Mononuclear cell (primary cell): ENCODE measurements around the gene WDR5. TPM values are rescaled to one million over a fixed set of nuclear protein-coding genes. Genes with fewer than 3 reads are reported as not detected.

Experiments
- H3K27me3 ChIP-seq: 2 replicates; pipeline ENCODE4 v1.6.0; 2011; ENCODE audit warnings: low read length, control low read depth; ENCODE audit not compliant: insufficient read depth
- H3K4me1 ChIP-seq: 2 replicates; pipeline ENCODE4 v1.5.1; 2011; ENCODE audit warnings: mild to moderate bottlenecking, low read length, control low read depth; ENCODE audit not compliant: insufficient read depth
- H3K4me3 ChIP-seq: 2 replicates; pipeline ENCODE4 v1.5.1; 2011; ENCODE audit warnings: mild to moderate bottlenecking, low read length, moderate library complexity
- H3K9me3 ChIP-seq: 2 replicates; pipeline ENCODE4 v1.5.1; 2011; ENCODE audit warnings: low read depth, mild to moderate bottlenecking, control low read depth, low read length
- total RNA-seq: library from RNA; depleted of rRNA; stranded (reverse); fragments of >200 nt; gene quantifications from one replicate; pipeline ENCODE4 v1.2.3, GENCODE V29; 2012

The WDR5 gene
- total RNA-seq, 1 donor, result 9.7 TPM

- H3K27me3 ChIP-seq, result no peaks in the 10 kb centered on the region
- no peaks in the 10 kb centered on the region for H3K9me3 ChIP-seq
- H3K4me3 ChIP-seq, result no peak overlapping the region
- peaks cover 11% of the 10 kb centered on the region for H3K4me1 ChIP-seq
Observed at GRCh38 chr9:134191455-134192209, 55.8 kb downstream of the WDR5 start.

GRCh38 chr9:134192311-134192950 is 56.5 kb downstream of the WDR5 start:
- Histone ChIP-seq H3K4me1 (peaks cover 11% of the 10 kb centered on the region), H3K4me3 (no peak overlapping the region), H3K27me3 (no peaks in the 10 kb centered on the region), H3K9me3 (no peaks in the 10 kb centered on the region)

DNA sequence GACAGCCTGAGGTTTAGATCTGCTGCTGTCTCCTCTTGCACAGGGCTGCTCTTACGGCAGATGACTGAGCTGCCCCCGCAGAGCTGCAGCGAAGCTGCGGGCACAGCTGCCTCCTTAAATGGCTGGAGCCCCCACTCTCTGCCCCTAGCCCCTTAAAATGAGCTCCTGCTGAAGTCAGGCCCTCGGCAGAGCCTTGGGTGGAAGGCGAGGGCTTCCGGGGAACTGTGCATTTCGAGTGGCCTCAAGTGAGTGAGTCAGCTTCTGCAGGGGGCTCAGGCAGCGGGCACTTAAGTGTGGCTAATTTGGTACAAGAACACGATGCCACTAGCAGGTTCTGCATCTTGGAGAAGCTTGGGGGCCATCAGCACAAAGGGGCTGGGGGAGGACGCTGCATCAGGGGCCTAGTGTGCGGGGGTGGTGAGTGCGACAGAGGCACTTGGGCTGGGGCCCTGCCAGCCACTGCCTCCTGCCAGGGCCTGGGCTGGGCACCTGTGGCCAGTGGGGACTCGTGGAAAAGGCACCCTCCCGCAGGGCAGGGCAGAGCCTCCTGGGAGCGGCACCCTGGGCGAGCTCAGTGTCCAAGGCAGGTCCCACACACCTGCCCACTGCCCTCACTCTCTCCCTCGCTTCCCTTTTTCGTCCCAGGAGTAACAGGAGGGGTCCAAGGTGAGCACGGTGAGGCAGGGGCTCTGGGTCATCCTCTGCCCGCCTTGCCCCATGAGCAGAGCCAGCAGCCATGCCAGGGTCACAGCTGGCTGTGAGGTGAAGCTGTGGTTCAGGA is 57.3 kb downstream of the WDR5 start:
- H3K4me3 ChIP-seq, result no peak overlapping the region
- no peaks in the 10 kb centered on the region for H3K27me3 ChIP-seq
- H3K9me3 ChIP-seq, result no peaks in the 10 kb centered on the region
- peaks cover 11% of the 10 kb centered on the region for H3K4me1 ChIP-seq

- Histone ChIP-seq H3K4me3 (no peak overlapping the region), H3K9me3 (no peaks in the 10 kb centered on the region), H3K27me3 (no peaks in the 10 kb centered on the region), H3K4me1 (peaks cover 11% of the 10 kb centered on the region)
Observed at GRCh38 chr9:134193912-134194535, 58.1 kb downstream of the WDR5 start.

GRCh38 chr9:134195558-134195957 is 59.7 kb downstream of the WDR5 start:
- Histone ChIP-seq H3K4me3 (no peak overlapping the region), H3K4me1 (peaks cover 11% of the 10 kb centered on the region), H3K27me3 (no peaks in the 10 kb centered on the region), H3K9me3 (no peaks in the 10 kb centered on the region)

- H3K27me3 ChIP-seq, result no peaks in the 10 kb centered on the region
- no peaks in the 10 kb centered on the region for H3K9me3 ChIP-seq
- H3K4me3 ChIP-seq, result no peak overlapping the region
- peaks cover 11% of the 10 kb centered on the region for H3K4me1 ChIP-seq
Observed at GRCh38 chr9:134196911-134197310, 61.0 kb downstream of the WDR5 start.

DNA sequence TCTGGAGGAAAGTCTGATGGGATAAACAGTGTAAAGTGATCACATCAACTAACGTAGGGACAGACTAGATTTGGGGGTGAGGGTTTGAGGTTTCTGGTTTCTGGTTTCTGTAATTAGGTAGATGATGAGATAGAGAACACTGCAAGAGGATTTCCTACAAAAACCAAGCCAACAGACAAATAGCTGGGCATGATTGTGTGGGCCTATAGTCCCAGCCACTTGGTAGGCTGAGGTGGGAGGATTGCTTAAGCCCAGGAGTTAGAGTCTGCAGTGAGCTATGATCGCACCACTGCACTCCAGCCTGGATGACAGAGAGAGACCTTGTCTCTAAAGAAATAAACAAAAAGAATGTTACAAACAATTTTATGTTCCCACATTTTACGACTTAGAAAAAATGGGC is 62.9 kb downstream of the WDR5 start:
- H3K4me3 ChIP-seq, result no peak overlapping the region

DNA sequence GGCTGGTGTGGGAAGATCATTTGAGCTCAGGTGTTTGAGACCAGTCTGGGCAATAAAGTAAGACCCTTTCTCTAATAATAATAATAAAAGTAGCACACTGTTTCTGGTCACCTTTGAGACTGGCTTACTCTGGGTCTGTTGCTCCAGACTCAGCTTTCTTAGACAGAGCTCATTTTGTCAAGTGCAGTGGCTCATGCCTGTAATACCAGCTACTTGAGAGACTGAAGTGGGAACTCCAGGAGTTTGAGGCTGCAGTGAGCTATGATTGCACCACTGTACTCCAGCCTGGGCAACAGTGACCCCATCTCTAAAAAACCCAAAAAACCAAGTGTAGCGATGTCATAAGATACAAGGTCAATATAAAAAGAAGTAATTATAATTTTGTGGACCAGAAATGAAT is 64.8 kb downstream of the WDR5 start:
- Histone ChIP-seq H3K27me3 (no peaks in the 10 kb centered on the region), H3K4me1 (peaks cover 3% of the 10 kb centered on the region), H3K9me3 (no peaks in the 10 kb centered on the region), H3K4me3 (no peak overlapping the region)

More for the DNA sequence above, 62.9 kb downstream of the WDR5 start:
- H3K9me3 ChIP-seq, result no peaks in the 10 kb centered on the region
- H3K4me1 ChIP-seq, result peaks cover 11% of the 10 kb centered on the region
- no peaks in the 10 kb centered on the region for H3K27me3 ChIP-seq

- no peak overlapping the region for H3K4me3 ChIP-seq
- H3K9me3 ChIP-seq, result no peaks in the 10 kb centered on the region
- no peaks in the 10 kb centered on the region for H3K4me1 ChIP-seq
- H3K27me3 ChIP-seq, result no peaks in the 10 kb centered on the region
Observed at GRCh38 chr9:134203224-134203623, 67.3 kb downstream of the WDR5 start.

DNA sequence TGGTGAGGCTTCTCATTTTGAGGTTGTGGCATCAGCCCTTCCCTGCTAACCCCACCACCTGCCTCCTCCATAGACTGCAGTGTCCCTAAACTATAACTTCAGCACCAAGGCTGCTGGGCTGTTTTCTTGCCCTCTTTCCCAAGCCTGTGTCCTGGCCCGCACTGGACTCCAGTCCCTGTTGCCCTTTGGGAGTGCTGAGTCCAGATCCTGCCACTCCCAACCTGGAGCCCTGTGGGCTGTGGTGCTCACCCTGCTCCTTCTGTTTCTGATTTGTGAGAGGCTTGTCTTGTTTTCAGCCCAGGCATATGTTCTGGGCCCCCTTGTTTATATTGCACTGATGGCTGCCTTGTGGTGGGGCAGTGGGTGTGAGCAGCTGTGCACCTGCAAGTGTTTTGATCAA is 68.2 kb downstream of the WDR5 start:
- Histone ChIP-seq H3K4me3 (no peak overlapping the region), H3K9me3 (no peaks in the 10 kb centered on the region), H3K4me1 (no peaks in the 10 kb centered on the region), H3K27me3 (no peaks in the 10 kb centered on the region)

DNA sequence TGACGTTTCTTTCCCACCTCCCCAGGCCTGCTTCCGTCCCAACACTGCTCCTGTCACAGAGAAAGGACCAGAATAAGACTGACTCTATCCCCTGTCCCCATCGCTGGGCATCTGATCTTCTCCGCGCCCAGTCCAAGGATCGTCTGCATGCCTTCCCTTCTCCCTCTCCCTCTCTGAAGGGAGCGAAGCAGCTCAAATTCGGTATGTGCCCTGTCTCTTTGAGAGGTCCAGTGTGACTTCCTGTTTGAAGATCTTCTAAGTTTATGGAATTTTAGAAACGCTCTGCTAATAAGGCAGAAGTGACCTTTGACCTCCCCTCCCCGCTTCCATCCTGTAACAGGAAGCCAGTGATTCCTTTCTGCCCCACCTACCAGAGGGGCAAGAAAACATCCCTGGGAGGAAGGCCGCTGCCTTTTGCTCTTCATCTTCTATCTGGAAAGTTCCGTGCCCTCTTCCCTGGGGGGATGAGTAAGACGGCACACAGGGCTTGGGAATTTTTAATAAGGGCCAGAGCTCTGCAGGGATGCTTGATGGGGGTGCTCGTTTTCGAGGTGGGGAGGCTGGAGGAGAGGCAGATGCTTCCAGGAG is 69.2 kb downstream of the WDR5 start:
- no peaks in the 10 kb centered on the region for H3K4me1 ChIP-seq
- H3K9me3 ChIP-seq, result no peaks in the 10 kb centered on the region
- H3K4me3 ChIP-seq, result no peak overlapping the region
- no peaks in the 10 kb centered on the region for H3K27me3 ChIP-seq

DNA sequence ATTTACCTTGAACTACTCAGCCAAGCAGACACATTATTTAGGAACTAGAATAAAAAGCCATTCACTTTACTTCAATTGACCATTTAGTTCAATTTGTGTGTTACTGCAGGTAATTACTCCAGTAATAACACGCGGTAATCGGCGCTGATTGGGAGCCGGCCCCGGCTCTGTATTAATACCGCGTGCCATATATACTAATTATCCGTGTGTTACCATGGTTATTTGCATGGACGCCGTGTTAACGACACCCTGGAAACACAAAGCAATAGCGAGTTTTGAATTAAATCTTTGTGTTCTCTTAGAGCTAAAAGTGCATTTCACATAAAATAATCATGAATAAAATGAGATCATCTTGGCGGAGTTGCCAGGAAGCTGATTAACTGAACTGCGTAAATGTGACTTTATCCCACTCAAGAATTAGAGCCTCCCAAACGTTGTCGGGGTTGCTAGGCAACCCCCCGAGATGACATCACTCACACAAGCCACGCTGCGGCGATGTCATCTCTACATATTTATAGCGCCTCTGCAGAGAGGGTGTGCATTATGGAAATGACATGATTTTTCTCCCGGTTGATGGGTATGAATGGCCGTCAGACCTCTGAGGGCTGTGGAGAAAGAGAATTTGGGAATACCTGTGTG is 69.9 kb downstream of the WDR5 start:
- H3K9me3 ChIP-seq, result no peaks in the 10 kb centered on the region
- no peaks in the 10 kb centered on the region for H3K27me3 ChIP-seq
- no peaks in the 10 kb centered on the region for H3K4me1 ChIP-seq
- no peak overlapping the region for H3K4me3 ChIP-seq

DNA sequence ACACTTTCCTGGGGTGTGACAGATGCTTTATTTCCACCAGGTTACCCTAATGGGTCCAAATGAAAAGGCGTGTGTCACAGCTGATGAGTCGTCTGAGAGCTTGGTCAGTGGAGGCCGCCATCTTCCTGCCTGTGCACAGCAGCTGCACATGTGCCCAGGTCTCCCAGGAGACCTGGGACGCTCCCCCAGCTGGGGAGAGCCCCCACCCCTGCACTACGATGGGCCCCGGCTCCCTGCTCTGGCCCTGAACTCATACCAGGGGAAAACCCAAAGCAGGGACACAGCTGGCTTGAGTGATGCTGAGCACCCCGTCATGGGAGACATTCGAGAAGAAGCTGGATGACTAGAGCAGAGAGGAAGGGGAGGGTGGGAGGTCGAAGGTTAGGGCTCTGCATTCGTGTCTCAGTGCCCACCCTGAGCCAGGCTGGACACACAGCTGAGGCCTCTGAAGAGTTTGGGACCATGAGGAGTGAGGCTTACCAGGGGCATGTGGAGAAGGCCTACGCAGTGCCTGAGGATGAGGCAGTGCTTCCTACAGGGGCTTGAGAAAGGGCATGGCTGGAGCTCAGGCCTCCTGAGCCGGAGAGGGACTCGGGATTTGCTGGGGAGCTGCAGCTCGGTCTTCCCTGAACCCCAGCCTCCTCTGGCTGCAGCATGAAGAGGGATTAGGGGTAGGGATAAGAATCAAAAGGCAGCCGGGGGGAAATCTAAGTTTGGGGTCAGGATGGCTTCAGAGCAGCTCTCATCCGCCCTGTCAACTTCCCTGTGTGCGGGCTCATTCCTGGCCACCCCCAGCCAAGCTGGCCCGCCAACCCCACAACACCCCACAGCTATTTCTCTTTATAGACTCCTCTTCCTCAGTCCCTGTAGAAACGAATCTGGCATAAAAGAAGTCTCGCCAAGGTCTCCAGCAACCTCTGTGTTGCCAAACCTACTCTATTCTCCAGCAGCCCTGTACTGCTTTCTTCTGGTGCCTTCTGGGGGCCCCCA is 70.7 kb downstream of the WDR5 start:
- Histone ChIP-seq H3K9me3 (no peaks in the 10 kb centered on the region), H3K4me3 (no peak overlapping the region), H3K4me1 (no peaks in the 10 kb centered on the region), H3K27me3 (no peaks in the 10 kb centered on the region)
